ENCODE measurements around the gene ARFGEF3.

Gene ARFGEF3

GRCh38 chr6:138293428-138294395 lies 132.0 kb downstream of the ARFGEF3 start:
- no peak overlapping the region for H3K9ac ChIP-seq (ENCODE audit: low read length)
- no peaks in the 10 kb centered on the region for H3K4me1 ChIP-seq (ENCODE audit: low read length)
- no peaks in the 10 kb centered on the region for H3K79me2 ChIP-seq (ENCODE audit: low read length)
- H3K9me3 ChIP-seq (ENCODE audit: insufficient read depth, low read length), result no peaks in the 10 kb centered on the region
- H3K27ac ChIP-seq (ENCODE audit: low read length), result no peak overlapping the region
- TF ChIP-seq CTCF (IDR thresholded peaks at IDR 0.05; ENCODE audit: low read depth, low read length) (no peak), EZH2phosphoT487 (IDR thresholded peaks at IDR 0.05; ENCODE audit: low read depth) (no peak)
- H3K4me3 ChIP-seq (ENCODE audit: low read length), result no peak overlapping the region
- no peaks in the 10 kb centered on the region for H3K36me3 ChIP-seq (replicated peaks; ENCODE audit: low read depth, low read length)
- H3K27me3 ChIP-seq (ENCODE audit: low read depth, low read length), result no peaks in the 10 kb centered on the region
- H4K20me1 ChIP-seq (ENCODE audit: insufficient read depth, low read length), result no peaks in the 10 kb centered on the region
- no peak overlapping the region for H2AFZ ChIP-seq (ENCODE audit: low read depth, low read length)
- H3K4me2 ChIP-seq (ENCODE audit: low read length), result no peak overlapping the region

GRCh38 chr6:138296381-138296780 lies 134.6 kb downstream of the ARFGEF3 start:
- no peak overlapping the region for H3K27ac ChIP-seq (ENCODE audit: low read length)
- no peak overlapping the region for H3K4me2 ChIP-seq (ENCODE audit: low read length)
- H3K9ac ChIP-seq (ENCODE audit: low read length), result no peak overlapping the region
- H3K27me3 ChIP-seq (ENCODE audit: low read depth, low read length), result no peaks in the 10 kb centered on the region
- no peaks in the 10 kb centered on the region for H3K79me2 ChIP-seq (ENCODE audit: low read length)
- H3K4me1 ChIP-seq (ENCODE audit: low read length), result no peaks in the 10 kb centered on the region
- H3K36me3 ChIP-seq (replicated peaks; ENCODE audit: low read depth, low read length), result no peaks in the 10 kb centered on the region
- H4K20me1 ChIP-seq (ENCODE audit: insufficient read depth, low read length), result no peaks in the 10 kb centered on the region
- no peaks in the 10 kb centered on the region for H3K9me3 ChIP-seq (ENCODE audit: insufficient read depth, low read length)
- H3K4me3 ChIP-seq (ENCODE audit: low read length), result no peak overlapping the region
- TF ChIP-seq EZH2phosphoT487 (IDR thresholded peaks at IDR 0.05; ENCODE audit: low read depth), result no peak
- no peak for TF ChIP-seq CTCF (IDR thresholded peaks at IDR 0.05; ENCODE audit: low read depth, low read length)
- no peak overlapping the region for H2AFZ ChIP-seq (ENCODE audit: low read depth, low read length)

- no peaks in the 10 kb centered on the region for H4K20me1 ChIP-seq (ENCODE audit: insufficient read depth, low read length)
- TF ChIP-seq CTCF (IDR thresholded peaks at IDR 0.05; ENCODE audit: low read depth, low read length) (no peak), EZH2phosphoT487 (IDR thresholded peaks at IDR 0.05; ENCODE audit: low read depth) (no peak)
- no peak overlapping the region for H3K9ac ChIP-seq (ENCODE audit: low read length)
- H3K9me3 ChIP-seq (ENCODE audit: insufficient read depth, low read length), result no peaks in the 10 kb centered on the region
- no peaks in the 10 kb centered on the region for H3K27me3 ChIP-seq (ENCODE audit: low read depth, low read length)
- H3K79me2 ChIP-seq (ENCODE audit: low read length), result no peaks in the 10 kb centered on the region
- no peaks in the 10 kb centered on the region for H3K4me1 ChIP-seq (ENCODE audit: low read length)
- H2AFZ ChIP-seq (ENCODE audit: low read depth, low read length), result no peak overlapping the region
- H3K4me3 ChIP-seq (ENCODE audit: low read length), result no peak overlapping the region
- H3K27ac ChIP-seq (ENCODE audit: low read length), result no peak overlapping the region
- no peak overlapping the region for H3K4me2 ChIP-seq (ENCODE audit: low read length)
- H3K36me3 ChIP-seq (replicated peaks; ENCODE audit: low read depth, low read length), result no peaks in the 10 kb centered on the region
These were observed 135.0 kb downstream of the ARFGEF3 start for GRCh38 chr6:138296786-138297185.

- Histone ChIP-seq H3K36me3 (replicated peaks; ENCODE audit: low read depth, low read length) (no peaks in the 10 kb centered on the region), H3K27me3 (ENCODE audit: low read depth, low read length) (no peaks in the 10 kb centered on the region), H4K20me1 (ENCODE audit: insufficient read depth, low read length) (no peaks in the 10 kb centered on the region), H3K9ac (ENCODE audit: low read length) (no peak overlapping the region), H3K27ac (ENCODE audit: low read length) (no peak overlapping the region), H3K9me3 (ENCODE audit: insufficient read depth, low read length) (no peaks in the 10 kb centered on the region), H2AFZ (ENCODE audit: low read depth, low read length) (no peak overlapping the region), H3K79me2 (ENCODE audit: low read length) (no peaks in the 10 kb centered on the region), H3K4me1 (ENCODE audit: low read length) (no peaks in the 10 kb centered on the region), H3K4me3 (ENCODE audit: low read length) (no peak overlapping the region), H3K4me2 (ENCODE audit: low read length) (no peak overlapping the region)
- TF ChIP-seq EZH2phosphoT487 (IDR thresholded peaks at IDR 0.05; ENCODE audit: low read depth) (no peak), CTCF (IDR thresholded peaks at IDR 0.05; ENCODE audit: low read depth, low read length) (no peak)
These were observed 136.1 kb downstream of the ARFGEF3 start for GRCh38 chr6:138297761-138298298.
